ENCODE measurements around the gene TUBB1.
"Not testable (repeated sequence)": the region's sequence is repeated elsewhere in the genome, so short reads cannot be mapped to it uniquely, and the experiment has no call there.

The TUBB1 gene

GRCh38 chr20:59010321-59010994 is 8.8 kb upstream of the TUBB1 start:
- H3K27ac ChIP-seq, result peak overlapping the region; percentile 74
- DNase-seq, result no peak
- no peak overlapping the region for H3K4me3 ChIP-seq (ENCODE audit: low read depth, low read length)
- TF ChIP-seq CTCF (IDR thresholded peaks at IDR 0.05; ENCODE audit: low read depth, low read length, missing control alignments), result no peak
- no peaks in the 10 kb centered on the region for H3K27me3 ChIP-seq (replicated peaks)
- no peaks in the 10 kb centered on the region for H3K36me3 ChIP-seq (replicated peaks)
- in situ Hi-C loops (cut with HindIII; ENCODE audit: low pct_ligation_motif_present, low sequenced_read_pairs), result no loop called here

GRCh38 chr20:59010995-59011873 is 8.0 kb upstream of the TUBB1 start:
- Histone ChIP-seq H3K4me3 (ENCODE audit: low read depth, low read length) (no peak overlapping the region), H3K27me3 (replicated peaks) (no peaks in the 10 kb centered on the region), H3K36me3 (replicated peaks) (no peaks in the 10 kb centered on the region), H3K27ac (peak overlapping the region; percentile 74)
- no peak for TF ChIP-seq CTCF (IDR thresholded peaks at IDR 0.05; ENCODE audit: low read depth, low read length, missing control alignments)
- in situ Hi-C loops (cut with HindIII; ENCODE audit: low pct_ligation_motif_present, low sequenced_read_pairs), result no loop called here
- DNase-seq, result peak; percentile 93

- DNase-seq; H3K36me3 ChIP-seq (replicated peaks); H3K27me3 ChIP-seq (replicated peaks); H3K4me3 ChIP-seq (ENCODE audit: low read depth, low read length); in situ Hi-C loops (cut with HindIII; ENCODE audit: low pct_ligation_motif_present, low sequenced_read_pairs): not testable (repeated sequence)
- H3K27ac ChIP-seq, result peak overlapping the region; percentile 74
Measured at GRCh38 chr20:59011874-59012157, 7.4 kb upstream of the TUBB1 start.

- no peak overlapping the region for H3K4me3 ChIP-seq (ENCODE audit: low read depth, low read length)
- in situ Hi-C loops (cut with HindIII; ENCODE audit: low pct_ligation_motif_present, low sequenced_read_pairs), result no loop called here
- no peak overlapping the region for H3K27ac ChIP-seq
Measured at GRCh38 chr20:59013031-59013951, 5.9 kb upstream of the TUBB1 start.

GRCh38 chr20:59013959-59014608 is 5.1 kb upstream of the TUBB1 start:
- Histone ChIP-seq H3K27ac (no peak overlapping the region), H3K36me3 (replicated peaks) (no peaks in the 10 kb centered on the region), H3K4me3 (ENCODE audit: low read depth, low read length) (no peak overlapping the region), H3K27me3 (replicated peaks) (no peaks in the 10 kb centered on the region)
- in situ Hi-C loops (cut with HindIII; ENCODE audit: low pct_ligation_motif_present, low sequenced_read_pairs), result no loop called here
- no peak for DNase-seq
- TF ChIP-seq CTCF (IDR thresholded peaks at IDR 0.05; ENCODE audit: low read depth, low read length, missing control alignments), result no peak

More at GRCh38 chr20:59013031-59013951, 5.9 kb upstream of the TUBB1 start:
- Histone ChIP-seq H3K27me3 (replicated peaks) (no peaks in the 10 kb centered on the region), H3K36me3 (replicated peaks) (no peaks in the 10 kb centered on the region)
- no peak for TF ChIP-seq CTCF (IDR thresholded peaks at IDR 0.05; ENCODE audit: low read depth, low read length, missing control alignments)
- no peak for DNase-seq
